GM12864 (cell line): ENCODE results near the gene CHN2.

ENCODE experiments used
- DNase-seq: peaks from one replicate; pipeline ENCODE4 v3.0.0-alpha.2; 2011; ENCODE audit warnings: low read depth
- H3K4me3 ChIP-seq: 2 replicates; pipeline ENCODE4 v1.5.1; 2011; ENCODE audit warnings: mild to moderate bottlenecking, low read depth, low read length, control low read depth
- TF ChIP-seq, protein P1 (sequence below): IDR thresholded peaks from 2 replicates; pipeline ENCODE4 v1.5.1; 2011; ENCODE audit warnings: low read depth, mild to moderate bottlenecking, moderate library complexity, low read length, control low read depth, inconsistent platforms; ENCODE audit errors: missing control alignments

The CHN2 gene

DNA sequence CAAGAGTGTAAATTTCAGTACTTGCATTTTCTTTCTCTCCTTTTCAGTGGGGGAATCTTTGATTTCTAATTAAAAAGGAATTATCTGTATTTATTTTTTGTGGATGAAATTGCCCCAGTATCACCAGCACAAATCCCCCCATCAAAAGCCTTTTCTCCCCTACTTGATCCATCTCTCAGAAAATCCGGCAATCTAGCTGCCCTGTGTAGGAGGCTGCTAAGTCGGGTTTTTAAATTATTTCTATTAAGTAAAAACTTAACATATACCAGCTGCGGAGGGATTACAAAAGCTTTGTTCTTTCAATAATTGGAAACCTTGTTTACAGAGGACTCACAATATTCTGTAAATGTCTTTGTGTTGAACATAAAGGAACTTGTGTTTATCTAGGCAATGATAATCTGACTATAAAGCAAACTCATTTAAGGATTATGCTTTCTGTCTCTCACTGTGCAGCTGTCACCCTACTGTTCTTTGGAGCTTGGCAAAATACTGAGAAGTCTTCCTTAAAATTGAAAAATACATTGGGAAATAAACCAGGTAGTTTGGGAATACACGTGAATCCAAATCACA lies 191.7 kb downstream of the CHN2 start:
- DNase-seq: no peak
- TF ChIP-seq, protein P1, sequence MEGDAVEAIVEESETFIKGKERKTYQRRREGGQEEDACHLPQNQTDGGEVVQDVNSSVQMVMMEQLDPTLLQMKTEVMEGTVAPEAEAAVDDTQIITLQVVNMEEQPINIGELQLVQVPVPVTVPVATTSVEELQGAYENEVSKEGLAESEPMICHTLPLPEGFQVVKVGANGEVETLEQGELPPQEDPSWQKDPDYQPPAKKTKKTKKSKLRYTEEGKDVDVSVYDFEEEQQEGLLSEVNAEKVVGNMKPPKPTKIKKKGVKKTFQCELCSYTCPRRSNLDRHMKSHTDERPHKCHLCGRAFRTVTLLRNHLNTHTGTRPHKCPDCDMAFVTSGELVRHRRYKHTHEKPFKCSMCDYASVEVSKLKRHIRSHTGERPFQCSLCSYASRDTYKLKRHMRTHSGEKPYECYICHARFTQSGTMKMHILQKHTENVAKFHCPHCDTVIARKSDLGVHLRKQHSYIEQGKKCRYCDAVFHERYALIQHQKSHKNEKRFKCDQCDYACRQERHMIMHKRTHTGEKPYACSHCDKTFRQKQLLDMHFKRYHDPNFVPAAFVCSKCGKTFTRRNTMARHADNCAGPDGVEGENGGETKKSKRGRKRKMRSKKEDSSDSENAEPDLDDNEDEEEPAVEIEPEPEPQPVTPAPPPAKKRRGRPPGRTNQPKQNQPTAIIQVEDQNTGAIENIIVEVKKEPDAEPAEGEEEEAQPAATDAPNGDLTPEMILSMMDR: no peak
- H3K4me3 ChIP-seq: no peak overlapping the region

DNA sequence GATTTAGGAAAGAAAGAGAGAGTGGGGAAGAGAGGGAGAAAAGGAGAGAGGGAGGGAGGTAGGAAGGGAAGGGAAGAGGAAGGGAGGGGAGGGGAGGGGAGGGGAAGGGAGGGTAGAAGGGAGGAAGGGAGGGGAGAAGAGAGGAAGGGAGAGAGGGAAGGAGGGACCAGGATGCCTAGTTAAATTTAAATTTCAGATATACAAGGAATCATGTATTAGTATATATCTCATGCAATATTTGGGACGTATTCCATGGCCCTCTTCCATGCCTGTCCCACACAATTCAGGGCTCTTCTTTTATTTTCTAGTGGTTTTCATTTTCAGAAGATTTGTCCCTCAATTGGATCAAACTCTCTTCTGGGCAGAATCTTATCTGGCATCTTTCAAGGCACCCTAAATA lies 196.7 kb downstream of the CHN2 start:
- no peak overlapping the region for H3K4me3 ChIP-seq
- TF ChIP-seq, protein P1: no peak
- no peak for DNase-seq

DNA sequence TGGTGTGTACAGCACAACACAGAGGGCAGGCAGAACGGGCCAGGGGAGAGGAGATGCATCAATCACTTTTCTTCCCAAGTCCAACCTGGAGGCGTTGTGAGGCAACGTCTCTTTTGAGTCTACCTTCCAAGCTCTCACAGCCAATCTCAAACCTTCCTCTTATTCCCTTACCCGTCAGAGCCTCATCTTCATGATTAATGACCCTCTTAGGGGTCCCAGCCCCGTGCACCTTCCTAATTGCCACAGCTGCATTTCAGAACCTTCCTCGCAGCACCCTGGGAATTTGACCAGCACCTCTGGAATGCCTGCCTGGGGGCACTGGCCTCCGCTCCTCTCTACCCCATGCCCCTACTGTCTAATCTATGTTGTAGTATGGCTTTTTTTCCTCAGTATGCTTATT lies 199.7 kb downstream of the CHN2 start:
- H3K4me3 ChIP-seq: no peak overlapping the region
- TF ChIP-seq, protein P1: no peak
- DNase-seq: no peak

DNA sequence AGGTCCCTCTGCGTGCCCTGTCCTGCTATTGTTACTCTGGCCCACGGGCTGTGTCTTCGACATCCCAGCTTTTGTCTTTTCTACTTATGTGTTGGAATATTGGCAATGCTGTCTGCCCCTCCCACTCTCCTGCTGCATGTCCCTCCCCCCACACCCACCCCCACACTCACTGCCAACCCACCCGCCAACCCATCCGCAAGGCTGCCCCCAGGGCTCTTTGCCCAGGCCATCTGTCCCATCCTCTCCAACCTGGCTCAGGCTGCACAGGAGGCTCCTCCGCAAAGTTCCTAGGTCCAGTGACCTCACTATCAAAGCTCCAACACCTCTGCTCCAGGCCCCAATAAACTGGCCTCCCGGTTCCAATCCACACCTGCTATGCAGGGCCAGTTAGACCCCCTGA lies 202.0 kb downstream of the CHN2 start:
- TF ChIP-seq, protein P1: no peak

DNA sequence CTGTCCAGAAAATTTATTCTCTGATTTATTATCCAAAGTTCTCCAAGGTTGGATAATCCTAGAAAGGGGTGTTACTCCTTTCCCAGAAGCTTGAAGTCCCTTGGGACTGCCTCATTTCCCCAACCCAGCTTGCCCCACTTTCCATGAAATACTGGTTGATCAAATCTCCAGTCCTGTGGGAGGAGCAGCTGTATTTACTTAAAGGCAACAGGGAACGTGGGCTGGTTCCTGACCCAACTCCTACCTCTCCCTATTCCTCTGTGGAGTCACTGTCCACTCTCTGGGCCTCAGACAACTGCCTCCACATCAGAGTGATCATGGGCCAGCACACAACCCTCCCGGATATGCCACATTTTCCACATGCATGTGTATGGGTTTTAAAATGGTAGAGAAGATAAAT lies 202.8 kb downstream of the CHN2 start:
- TF ChIP-seq, protein P1: no peak
- no peak for DNase-seq
- no peak overlapping the region for H3K4me3 ChIP-seq

More for the DNA sequence above, 202.0 kb downstream of the CHN2 start:
- DNase-seq: no peak
- no peak overlapping the region for H3K4me3 ChIP-seq

DNA sequence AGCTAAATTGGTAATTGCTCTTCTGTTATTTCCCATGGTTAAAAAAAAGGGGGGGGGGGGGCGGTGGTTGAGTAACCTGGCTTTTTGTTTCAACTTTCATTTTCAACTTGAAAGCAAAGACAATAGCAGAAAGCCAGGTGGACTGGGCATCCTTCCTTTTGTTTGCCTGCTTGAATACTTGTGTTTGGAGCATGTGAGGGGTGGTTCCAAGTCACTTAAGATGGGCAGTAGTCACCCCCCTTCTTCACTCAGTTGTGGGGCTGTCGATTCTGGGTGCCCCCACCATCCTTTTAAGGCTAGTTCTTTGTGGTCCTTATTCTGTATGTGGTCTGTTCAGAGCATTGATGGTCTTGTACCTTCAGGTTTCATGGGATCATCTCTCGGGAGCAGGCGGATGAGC lies 203.4 kb downstream of the CHN2 start:
- TF ChIP-seq, protein P1: no peak
- H3K4me3 ChIP-seq: no peak overlapping the region
- DNase-seq: no peak

DNA sequence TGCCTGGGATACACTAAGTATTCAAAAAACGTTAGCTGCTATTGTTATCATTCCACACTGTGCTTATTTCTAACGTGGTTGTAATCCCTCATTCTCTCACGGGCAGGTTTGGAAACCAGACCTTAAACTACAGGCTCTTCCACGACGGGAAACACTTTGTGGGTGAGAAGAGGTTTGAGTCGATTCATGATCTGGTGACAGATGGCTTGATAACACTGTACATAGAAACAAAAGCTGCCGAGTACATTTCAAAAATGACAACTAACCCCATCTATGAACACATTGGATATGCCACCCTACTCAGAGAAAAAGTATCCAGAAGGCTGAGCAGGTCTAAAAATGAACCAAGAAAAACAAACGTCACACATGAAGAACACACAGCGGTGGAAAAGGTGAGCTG lies 205.9 kb downstream of the CHN2 start:
- no peak for DNase-seq
- H3K4me3 ChIP-seq: no peak overlapping the region
- TF ChIP-seq, protein P1: no peak
